GM12878 (cell line): Measurements from ENCODE around the gene GKN1. TPM values are rescaled to one million over a fixed set of nuclear protein-coding genes. Genes with fewer than 3 reads are reported as not detected.

Source experiments
- ATAC-seq: fragments of 200-7000 bp; cut with Tn5 transposase; 3 replicates; pipeline ENCODE4 v1.9.1; 2020; ENCODE audit warnings: mild to moderate bottlenecking, moderate library complexity
- BruUV-seq: library from RNA; stranded (reverse); fragments of 400-500 nt; replicated peaks from 2 replicates; lab custom pipeline; 2021; lab: Mats Ljungman, UMichigan
- CTCF ChIA-PET: fragments of 300-600 bp; sonication (Branson Sonifier 250); formaldehyde crosslinking; extraction: SDS; loops from one replicate; lab custom pipeline; 2021; ENCODE audit warnings: inconsistent platforms; lab: Yijun Ruan, JAX
- POLR2A ChIA-PET: fragments of 350-600 bp; formaldehyde crosslinking; extraction: SDS; loops from one replicate; lab custom pipeline; 2021; ENCODE audit warnings: inconsistent platforms; lab: Charles Lee
- RAD21 ChIA-PET: fragments of 300-600 bp; sonication (Branson Sonifier 250); formaldehyde crosslinking; loops from one replicate; lab custom pipeline; 2023; ENCODE audit warnings: antibody characterized with exemption; ENCODE audit not compliant: unreplicated experiment; lab: Charles Lee
- SMC1A ChIA-PET: fragments of 300-600 bp; sonication (Branson Sonifier 250); formaldehyde crosslinking; loops from one replicate; lab custom pipeline; 2023; ENCODE audit not compliant: unreplicated experiment, uncharacterized antibody; lab: Charles Lee
- DNase-seq: peaks from one replicate; pipeline ENCODE4 v3.0.0-alpha.2; 2011; ENCODE audit warnings: low read depth, low spot score
- FAIRE-seq: peaks from 3 replicates; lab custom pipeline; 2011; peaks lifted over from hg19 to GRCh38; lab: Jason Lieb, UNC
- H2AFZ ChIP-seq: 2 replicates; pipeline ENCODE4 v1.6.0; 2011; ENCODE audit warnings: low read depth, low read length, control low read depth; ENCODE audit not compliant: control insufficient read depth
- H3K27ac ChIP-seq: 2 replicates; pipeline ENCODE4 v1.5.1; 2011; ENCODE audit warnings: control low read depth; ENCODE audit not compliant: control insufficient read depth, insufficient read depth
- H3K27me3 ChIP-seq, 2 experiments: replicated peaks in 1 of 2; 2 replicates each; pipeline versions ENCODE4 v1.6.0 to v1.6.1; 2011; ENCODE audit warnings: low read length in 1 of 2; ENCODE audit not compliant: control insufficient read depth in 2 of 2, insufficient read depth in 2 of 2
- H3K36me3 ChIP-seq, 2 experiments: 2 replicates each; pipeline ENCODE4 v1.5.1; 2011; ENCODE audit warnings: low read length in 1 of 2; ENCODE audit not compliant: control insufficient read depth in 2 of 2, insufficient read depth in 2 of 2
- H3K4me1 ChIP-seq: 2 replicates; pipeline ENCODE4 v1.6.1; 2011; ENCODE audit warnings: mild to moderate bottlenecking, low read length, moderate library complexity, mixed read lengths; ENCODE audit not compliant: control insufficient read depth, insufficient read depth
- H3K4me2 ChIP-seq: 2 replicates; pipeline ENCODE4 v1.6.0; 2011; ENCODE audit warnings: control low read depth; ENCODE audit not compliant: control insufficient read depth, insufficient read depth
- H3K4me3 ChIP-seq: fragments of 200-600 bp; sonication (generic); 2 replicates; pipeline ENCODE4 v1.5.1; 2016
- H3K79me2 ChIP-seq: 2 replicates; pipeline ENCODE4 v1.6.0; 2011; ENCODE audit warnings: low read length; ENCODE audit not compliant: control insufficient read depth, insufficient read depth
- H3K9ac ChIP-seq: 2 replicates; pipeline ENCODE4 v1.8.0; 2011; ENCODE audit warnings: low read length, control low read depth, mixed read lengths; ENCODE audit not compliant: control insufficient read depth, insufficient read depth
- H3K9me3 ChIP-seq: replicated peaks from 3 replicates; pipeline ENCODE4 v1.5.1; 2011; ENCODE audit warnings: mild to moderate bottlenecking, low read length; ENCODE audit not compliant: control insufficient read depth, insufficient read depth
- H4K20me1 ChIP-seq: 2 replicates; pipeline ENCODE4 v1.6.0; 2011; ENCODE audit not compliant: control insufficient read depth, insufficient read depth
- BRCA1 ChIP-seq: IDR thresholded peaks from 2 replicates; pipeline ENCODE4 v1.6.1; 2011; ENCODE audit warnings: low read depth, low read length, improper control_type of control experiment
- CBX3 ChIP-seq: fragments of 200-600 bp; sonication (generic); IDR thresholded peaks from 2 replicates; pipeline ENCODE4 v1.6.1; 2016; ENCODE audit warnings: low read depth, borderline replicate concordance
- CEBPZ ChIP-seq: fragments of 150-350 bp; IDR thresholded peaks from 2 replicates; pipeline ENCODE4 v1.6.1; 2016; ENCODE audit warnings: low read depth, low read length
- E2F8 ChIP-seq: fragments of 450-650 bp; IDR thresholded peaks from 2 replicates; pipeline ENCODE4 v1.6.1; 2018; ENCODE audit warnings: mild to moderate bottlenecking, low read depth, moderate library complexity; ENCODE audit not compliant: partially characterized antibody
- RB1 ChIP-seq: fragments of 450-650 bp; formaldehyde crosslinking; IDR thresholded peaks from 2 replicates; pipeline ENCODE4 v1.6.1; 2017; ENCODE audit warnings: mild to moderate bottlenecking, borderline replicate concordance
- STAT3 ChIP-seq: IDR thresholded peaks from 2 replicates; pipeline ENCODE4 v1.6.1; 2011; ENCODE audit warnings: low read depth, low read length, improper control_type of control experiment
- ZBED1 ChIP-seq: IDR thresholded peaks from 2 replicates; pipeline ENCODE4 v1.6.1; 2016; ENCODE audit warnings: borderline replicate concordance
- ZNF274 ChIP-seq: IDR thresholded peaks from one replicate; pipeline ENCODE4 v1.8.0; 2011; ENCODE audit not compliant: insufficient read length, insufficient read depth
- WGBS: methylation state at CpG from one replicate; pipeline ENCODE4 v1.1.6; 2016; ENCODE audit warnings: low lambda C conversion rate; ENCODE audit not compliant: insufficient replicate concordance, insufficient coverage; ENCODE audit errors: missing lambda C conversion rate; 5-methylcytosine and 5-hydroxymethylcytosine counted together
- in situ Hi-C: fragments of 300-500 bp; cut with MboI; formaldehyde crosslinking; loops from 9 replicates; pipeline ENCODE4 v1.14.3; 2018; ENCODE audit warnings: mixed read lengths
- intact Hi-C: fragments of 100-400 bp; cut with micrococcal nuclease; formaldehyde crosslinking; loops from one replicate; pipeline ENCODE4 v1.14.2; 2022; ENCODE audit not compliant: unreplicated experiment
- polyA plus RNA-seq, 11 experiments: library from polyadenylated mRNA; depleted of rRNA in 4 of 11; unstranded in 6 of 11; stranded (reverse) in 5 of 11; fragments of >200 nt; fragmentation: Nextera tagmentation in 4 of 11; fragmentation: Illumina TruSeq in 1 of 11; extraction: Ambion mirVana in 4 of 11; extraction: Trizol in 1 of 11; gene quantifications; 1 replicate in 1 of 11; 2 replicates in 10 of 11; pipeline versions ENCODE4 v1.2.1 to v1.2.3, GENCODE V29; 2011 to 2016; ENCODE audit warnings: inconsistent platforms in 2 of 11, missing spikeins in 2 of 11, low read depth in 1 of 11
- total RNA-seq, 4 experiments: library from RNA; depleted of rRNA in 3 of 4; stranded (reverse); fragments of >200 nt in 3 of 4; fragmentation: Illumina TruSeq in 1 of 4; extraction: Trizol in 1 of 4; gene quantifications; 2 replicates each; pipeline versions ENCODE4 v1.2.1 to v1.2.3, GENCODE V29; 2013 to 2021

Gene GKN1
- total and polyA plus RNA-seq, 10 of the 15 experiments (the other 5 are each of a cell fraction or from before 2014, with no cell fraction given), result not detected

GRCh38 chr2:68961380-68961779 is 13.1 kb upstream of the GKN1 start:
- no peak overlapping the region for H3K4me3 ChIP-seq
- H3K27me3 ChIP-seq, result no peaks in the 10 kb centered on the region; a peak in 1 of 4 replicates
- no peaks in the 10 kb centered on the region for H3K36me3 ChIP-seq
- no peak for TF ChIP-seq BRCA1
- TF ChIP-seq ZNF274, result no peak
- no peak for TF ChIP-seq ZBED1
- no peak for TF ChIP-seq RB1
- no peak for TF ChIP-seq STAT3
- no peak for TF ChIP-seq E2F8
- TF ChIP-seq CBX3, result no peak
- TF ChIP-seq CEBPZ, result no peak
- ATAC-seq (no peak), DNase-seq (no peak), FAIRE-seq (no peak)
- BruUV-seq, result no TSS peak
- no peaks in the 10 kb centered on the region for H3K79me2 ChIP-seq
- H3K9me3 ChIP-seq, result no peaks in the 10 kb centered on the region
- ChIA-PET RAD21 (no interaction called here), CTCF (no interaction called here), SMC1A (no interaction called here), POLR2A (no interaction called here)
- in situ Hi-C loops (no loop called here), intact Hi-C loops (no loop called here)
- no peak overlapping the region for H3K4me2 ChIP-seq
- 68% methylated on average over 4 of the region's 4 CpGs for WGBS
- H3K9ac ChIP-seq, result no peak overlapping the region
- H4K20me1 ChIP-seq, result no peaks in the 10 kb centered on the region
- no peaks in the 10 kb centered on the region for H3K4me1 ChIP-seq
- H3K27ac ChIP-seq, result no peak overlapping the region
- no peak overlapping the region for H2AFZ ChIP-seq
